H1 (cell line): ENCODE data around the gene GLIS2. TPM values are rescaled to one million over a fixed set of nuclear protein-coding genes. Genes with fewer than 3 reads are reported as not detected.
A peak's percentile ranks its signal among the peaks of the same experiment; 100 is the strongest.

Experiments used
- CTCF ChIA-PET: fragments of 300-600 bp; sonication (Branson Sonifier 250); formaldehyde crosslinking; loops from one replicate; lab custom pipeline; 2021; ENCODE audit not compliant: partially characterized antibody; lab: Charles Lee
- POLR2A ChIA-PET: fragments of 300-600 bp; sonication (Branson Sonifier 250); formaldehyde crosslinking; loops from one replicate; lab custom pipeline; 2021; ENCODE audit warnings: inconsistent platforms; ENCODE audit not compliant: partially characterized antibody; lab: Charles Lee
- DNase-seq, 2 experiments: peaks; one replicate each; pipeline versions ENCODE4 v3.0.0 to v3.0.0-alpha.2; 2010 to 2022; ENCODE audit warnings: low spot score in 2 of 2, low read depth in 1 of 2, mixed read lengths in 1 of 2
- FAIRE-seq: peaks from 2 replicates; lab custom pipeline; 2011; peaks lifted over from hg19 to GRCh38; lab: Jason Lieb, UNC
- H2AFZ ChIP-seq: 2 replicates; pipeline ENCODE4 v1.8.1; 2012; ENCODE audit warnings: low read length, inconsistent platforms
- H2AK5ac ChIP-seq: 2 replicates; pipeline ENCODE4 v1.6.1; 2013; ENCODE audit warnings: low read depth, low read length
- H2BK120ac ChIP-seq: replicated peaks from 2 replicates; pipeline ENCODE3; 2013; ENCODE audit warnings: low read depth, low read length, inconsistent platforms
- H2BK12ac ChIP-seq: 2 replicates; pipeline ENCODE4 v1.6.1; 2013; ENCODE audit warnings: low read depth, low read length
- H2BK15ac ChIP-seq: 2 replicates; pipeline ENCODE4 v1.6.1; 2013; ENCODE audit warnings: low read length
- H2BK20ac ChIP-seq: 2 replicates; pipeline ENCODE4 v1.6.1; 2013; ENCODE audit warnings: low read length
- H2BK5ac ChIP-seq: 2 replicates; pipeline ENCODE4 v1.6.1; 2013; ENCODE audit warnings: low read depth, low read length
- H3K14ac ChIP-seq: 2 replicates; pipeline ENCODE4 v1.6.1; 2013; ENCODE audit warnings: inconsistent platforms; ENCODE audit not compliant: insufficient read length
- H3K18ac ChIP-seq: 2 replicates; pipeline ENCODE4 v1.6.1; 2013; ENCODE audit warnings: low read length; ENCODE audit errors: extremely low read depth
- H3K23ac ChIP-seq: 2 replicates; pipeline ENCODE4 v1.6.1; 2013; ENCODE audit warnings: inconsistent platforms; ENCODE audit not compliant: insufficient read length
- H3K23me2 ChIP-seq: 2 replicates; pipeline ENCODE4 v1.6.1; 2013; ENCODE audit warnings: low read depth, low read length
- H3K27ac ChIP-seq: 2 replicates; pipeline ENCODE4 v1.6.1; 2011; ENCODE audit warnings: low read depth, low read length, inconsistent platforms
- H3K27me3 ChIP-seq, 4 experiments: replicated peaks in 1 of 4; 1 replicate in 1 of 4; 2 replicates in 3 of 4; pipeline versions ENCODE4 v1.6.1 to v1.8.1; 2011 to 2013; ENCODE audit warnings: low read length in 3 of 4, mild to moderate bottlenecking in 3 of 4, inconsistent platforms in 2 of 4, mixed read lengths in 2 of 4, moderate library complexity in 1 of 4; ENCODE audit not compliant: control insufficient read depth in 3 of 4, insufficient read depth in 3 of 4; ENCODE audit errors: extremely low read depth in 1 of 4
- H3K36me3 ChIP-seq, 4 experiments: 2 replicates each; pipeline versions ENCODE4 v1.6.1 to v1.8.1; 2011 to 2013; ENCODE audit warnings: mild to moderate bottlenecking in 4 of 4, low read length in 3 of 4, moderate library complexity in 2 of 4, control low read depth in 1 of 4, inconsistent platforms in 1 of 4; ENCODE audit not compliant: insufficient read depth in 4 of 4, control insufficient read depth in 2 of 4
- H3K4ac ChIP-seq: replicated peaks from 2 replicates; pipeline ENCODE3; 2013; ENCODE audit warnings: low read length, low read depth, mixed read lengths, inconsistent platforms; ENCODE audit not compliant: insufficient read length
- H3K4me1 ChIP-seq, 4 experiments: replicated peaks in 1 of 4; 1 replicate in 1 of 4; 2 replicates in 3 of 4; pipeline versions ENCODE4 v1.6.1 to v1.8.1; 2011 to 2013; ENCODE audit warnings: low read length in 3 of 4, inconsistent platforms in 2 of 4, mixed read lengths in 1 of 4; ENCODE audit not compliant: insufficient read depth in 4 of 4, control insufficient read depth in 3 of 4
- H3K4me2 ChIP-seq, 2 experiments: 2 replicates each; pipeline versions ENCODE4 v1.6.1 to v1.8.1; 2011 to 2013; ENCODE audit warnings: low read depth in 2 of 2, low read length in 2 of 2, control low read depth in 1 of 2, inconsistent platforms in 1 of 2, mild to moderate bottlenecking in 1 of 2; ENCODE audit not compliant: insufficient read depth in 1 of 2
- H3K4me3 ChIP-seq, 4 experiments: fragments of 200-600, 300-600 bp in 1 of 4; sonication (generic), shearing (Covaris generic), sonication (Bioruptor Twin) in 1 of 4; 2 replicates each; pipeline versions ENCODE4 v1.5.1 to v1.8.1; 2011 to 2016; ENCODE audit warnings: low read length in 4 of 4, low read depth in 3 of 4, control low read depth in 2 of 4, inconsistent platforms in 2 of 4, mild to moderate bottlenecking in 2 of 4, mixed read lengths in 1 of 4, moderate library complexity in 1 of 4; ENCODE audit not compliant: insufficient read depth in 2 of 4; ENCODE audit errors: extremely low read depth in 1 of 4
- H3K56ac ChIP-seq: replicated peaks from 2 replicates; pipeline ENCODE3; 2013; ENCODE audit warnings: low read depth, mild to moderate bottlenecking, mixed read lengths, low read length, inconsistent platforms; ENCODE audit not compliant: insufficient read length
- H3K79me1 ChIP-seq: 2 replicates; pipeline ENCODE4 v1.6.1; 2013; ENCODE audit warnings: low read depth, low read length, control low read depth
- H3K79me2 ChIP-seq, 2 experiments: 2 replicates each; pipeline versions ENCODE4 v1.6.1 to v1.8.1; 2012 to 2013; ENCODE audit warnings: low read length in 2 of 2, mild to moderate bottlenecking in 2 of 2, inconsistent platforms in 1 of 2; ENCODE audit not compliant: insufficient read depth in 2 of 2, control insufficient read depth in 1 of 2
- H3K9ac ChIP-seq, 4 experiments: replicated peaks in 1 of 4; 1 replicate in 1 of 4; 2 replicates in 3 of 4; pipeline versions ENCODE4 v1.6.1 to v1.8.1; 2011 to 2013; ENCODE audit warnings: low read depth in 3 of 4, low read length in 3 of 4, control low read depth in 2 of 4, mild to moderate bottlenecking in 2 of 4, moderate library complexity in 2 of 4, inconsistent platforms in 1 of 4; ENCODE audit errors: extremely low read depth in 1 of 4
- H3K9me3 ChIP-seq, 2 experiments: 2 replicates each; pipeline versions ENCODE4 v1.6.1 to v1.8.1; 2012 to 2013; ENCODE audit warnings: mild to moderate bottlenecking in 2 of 2, moderate library complexity in 2 of 2, control low read depth in 1 of 2, inconsistent platforms in 1 of 2, low read depth in 1 of 2, low read length in 1 of 2, mixed read lengths in 1 of 2; ENCODE audit not compliant: insufficient read depth in 2 of 2
- H4K20me1 ChIP-seq, 2 experiments: replicated peaks in 1 of 2; 2 replicates each; pipeline versions ENCODE3 to v1.8.1; 2011 to 2013; ENCODE audit warnings: inconsistent platforms in 2 of 2, low read length in 2 of 2, mild to moderate bottlenecking in 1 of 2; ENCODE audit not compliant: insufficient read depth in 2 of 2, control insufficient read depth in 1 of 2
- H4K5ac ChIP-seq: 2 replicates; pipeline ENCODE4 v1.6.1; 2013; ENCODE audit warnings: low read length, low read depth, mixed read lengths, inconsistent platforms; ENCODE audit not compliant: insufficient read length
- H4K8ac ChIP-seq: 2 replicates; pipeline ENCODE4 v1.8.0; 2013; ENCODE audit warnings: mild to moderate bottlenecking, moderate library complexity, low read length, inconsistent platforms; ENCODE audit not compliant: insufficient read depth; ENCODE audit errors: extremely low read depth
- H4K91ac ChIP-seq: replicated peaks from 2 replicates; pipeline ENCODE3; 2013; ENCODE audit warnings: low read length, mixed read lengths, inconsistent platforms; ENCODE audit not compliant: insufficient read length
- BACH1 ChIP-seq: IDR thresholded peaks from 2 replicates; pipeline ENCODE4 v1.6.1; 2012; ENCODE audit warnings: low read length, improper control_type of control experiment
- GABPA ChIP-seq: IDR thresholded peaks from 2 replicates; pipeline ENCODE4 v1.6.1; 2011; ENCODE audit warnings: mild to moderate bottlenecking, low read length, moderate library complexity, borderline replicate concordance; ENCODE audit not compliant: insufficient read depth
- KDM4A ChIP-seq: IDR thresholded peaks from one replicate; pipeline ENCODE4 v1.7.1; 2012; ENCODE audit warnings: low read depth, mild to moderate bottlenecking, moderate library complexity, low read length, inconsistent platforms; ENCODE audit not compliant: severe bottlenecking
- KDM5A ChIP-seq: fragments of 200-600 bp; IDR thresholded peaks from 2 replicates; pipeline ENCODE4 v1.7.1; 2012; ENCODE audit warnings: mild to moderate bottlenecking, low read length, inconsistent platforms, mixed read lengths
- POLR2A ChIP-seq, 2 experiments: IDR thresholded peaks; 1 replicate in 1 of 2; 2 replicates in 1 of 2; pipeline ENCODE4 v1.6.1; 2011; ENCODE audit warnings: low read depth in 2 of 2, low read length in 2 of 2, mild to moderate bottlenecking in 2 of 2; ENCODE audit errors: control extremely low read depth in 1 of 2
- WGBS, 2 experiments: shearing (Covaris generic) in 1 of 2; methylation state at CpG; one replicate each; pipeline versions ENCODE4 v1.1.6 to v1.1.7; 2013 to 2015; ENCODE audit warnings: low lambda C conversion rate in 2 of 2, mixed read lengths in 2 of 2, inconsistent platforms in 1 of 2, low coverage in 1 of 2, missing lambda C conversion rate in 1 of 2; ENCODE audit not compliant: insufficient replicate concordance in 2 of 2, insufficient coverage in 1 of 2, insufficient read length in 1 of 2; ENCODE audit errors: extremely low coverage in 1 of 2, missing lambda C conversion rate in 1 of 2; 5-methylcytosine and 5-hydroxymethylcytosine counted together
- polyA plus RNA-seq, 7 experiments: library from polyadenylated mRNA; depleted of rRNA in 3 of 7; stranded (reverse) in 5 of 7; unstranded in 2 of 7; fragments of >200 nt in 5 of 7; fragments of 200-250 nt in 2 of 7; gene quantifications; 1 replicate in 5 of 7; 2 replicates in 1 of 7; 4 replicates in 1 of 7; pipeline versions ENCODE4 v1.2.1 to v1.2.3, GENCODE V29; 2011 to 2013; ENCODE audit warnings: missing spikeins in 2 of 7, mixed read lengths in 2 of 7
- total RNA-seq: library from RNA; stranded (reverse); fragmentation: NEBNext Ultra II Directional; extraction: Animal tissue kit (Norgen Biotek cat#: 25700); gene quantifications from 2 replicates; pipeline ENCODE4 v1.2.1, GENCODE V29; 2021

GLIS2 gene
- total and polyA plus RNA-seq, 2 of the 8 experiments (the other 6 are each of a cell fraction or from before 2014, with no cell fraction given) = 4.3 to 17.4 TPM

DNA sequence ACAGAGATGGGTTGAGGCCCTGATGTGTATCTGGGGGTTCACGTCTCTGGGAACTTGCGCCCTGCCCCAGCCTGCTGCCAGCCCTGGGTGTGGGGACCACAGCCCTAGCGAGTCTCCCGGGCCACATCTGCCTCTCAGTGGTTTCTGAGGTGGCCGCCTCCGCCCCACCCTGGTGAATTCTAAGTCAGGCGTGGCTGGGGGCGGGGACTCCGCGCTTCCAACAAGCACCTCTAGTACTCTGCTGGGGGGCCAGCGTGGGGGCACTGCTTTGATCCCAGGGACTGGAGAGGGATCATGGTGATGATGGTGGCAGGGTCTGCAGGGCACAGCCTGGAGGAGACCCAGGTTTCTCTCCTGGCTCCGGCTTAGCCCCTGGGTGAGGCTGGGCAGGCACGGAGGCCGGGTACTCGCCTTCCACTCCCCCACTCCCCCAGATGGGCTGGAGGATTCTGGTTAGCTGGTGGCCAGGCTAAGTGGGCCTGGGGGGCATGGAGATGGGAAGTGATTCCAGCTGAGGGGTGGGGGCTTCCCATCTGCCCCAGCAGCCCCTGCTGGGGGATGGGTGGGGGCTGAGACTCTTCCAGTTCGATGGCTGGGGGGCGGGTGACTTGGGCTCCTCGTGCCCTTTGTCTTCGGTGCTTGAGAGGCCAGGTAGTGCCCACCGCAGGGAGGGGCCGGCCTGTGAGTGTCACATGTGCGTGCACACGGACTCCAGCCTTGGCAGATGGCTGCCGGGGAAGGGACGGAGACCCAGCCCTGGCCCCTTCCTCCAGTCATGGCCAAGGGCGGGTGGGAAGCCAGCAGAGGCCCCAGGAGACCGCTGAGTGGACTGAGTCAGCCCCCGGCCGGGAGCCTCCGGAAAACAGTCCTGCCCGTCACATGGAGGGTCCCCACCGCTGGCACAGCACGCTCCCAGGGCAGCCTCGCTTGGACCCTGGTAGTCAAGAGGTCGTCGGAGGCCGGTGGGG lies 3.9 kb downstream of the GLIS2 start:
- no peak overlapping the region for H2BK20ac ChIP-seq
- peaks cover 20 to 28% of the 10 kb centered on the region in 2 experiments for H4K20me1 ChIP-seq
- POLR2A ChIA-PET = interaction anchor here (1.0 to 1.8 kb wide), 4 partner anchors 10 to 54 kb away, joined by 3 to 5 read pairs (median 3); no protein-coding TSS in a partner anchor
- TF ChIP-seq KDM4A = no peak
- TF ChIP-seq BACH1 = no peak
- TF ChIP-seq POLR2A (IDR thresholded peaks at IDR 0.05; ENCODE audit: control extremely low read depth in 1 of 2, low read depth in 2 of 2, low read length in 2 of 2) = no peak
- no peak for TF ChIP-seq GABPA
- no peak for TF ChIP-seq KDM5A
- no peaks in the 10 kb centered on the region for H3K9me3 ChIP-seq
- H3K14ac ChIP-seq = no peak overlapping the region
- no peak overlapping the region for H3K4ac ChIP-seq
- H2AFZ ChIP-seq = no peak overlapping the region
- H3K23ac ChIP-seq = no peak overlapping the region
- H3K56ac ChIP-seq = no peak overlapping the region
- H2BK5ac ChIP-seq = peak overlapping the region; percentile 40; the same call in 1 of the 2 replicates
- peaks cover 0 to 74% of the 10 kb centered on the region in 2 experiments; a peak in 3 of 4 replicates for H3K79me2 ChIP-seq
- peaks cover 0 to 53% (median 44%) of the 10 kb centered on the region in 4 experiments; a peak in 6 of 7 replicates for H3K4me1 ChIP-seq
- H4K91ac ChIP-seq = peak overlapping the region; percentile 46
- CTCF ChIA-PET = interaction anchor here (0.8 to 16.7 kb wide), 5 partner anchors 7 to 40 kb away, joined by 3 to 300 read pairs (median 27); no protein-coding TSS in a partner anchor
- no peak overlapping the region for H2BK15ac ChIP-seq
- H3K36me3 ChIP-seq = no peaks in the 10 kb centered on the region
- H3K23me2 ChIP-seq = peaks cover 10% of the 10 kb centered on the region; the same call in 1 of the 2 replicates
- H3K18ac ChIP-seq = 0 out of 2 replicates have a peak overlapping the region, but pooled peaks have one; percentile 48
- no peak for FAIRE-seq
- no peak overlapping the region for H3K4me3 ChIP-seq
- no peak overlapping the region for H3K9ac ChIP-seq
- no peak overlapping the region for H4K5ac ChIP-seq
- no peak overlapping the region for H2BK12ac ChIP-seq
- no peak overlapping the region for H3K4me2 ChIP-seq
- peak overlapping the region; percentile 15; the same call in 1 of the 2 replicates for H4K8ac ChIP-seq
- H3K79me1 ChIP-seq = peaks cover 13% of the 10 kb centered on the region
- peak overlapping the region; percentile 60; the same call in 1 of the 2 replicates for H2AK5ac ChIP-seq
- DNase-seq = no peak
- peaks cover 0 to 4% (median 3%) of the 10 kb centered on the region in 4 experiments; a peak in 5 of 7 replicates for H3K27me3 ChIP-seq
- no peak overlapping the region for H3K27ac ChIP-seq
- H2BK120ac ChIP-seq = no peak overlapping the region
- 93% methylated on average over 25 of the region's 37 CpGs; no CpG with 5 or more reads in 1 of the 2 experiments for WGBS, 2 experiments
